ENCODE data around the gene WDR90.

The WDR90 gene

GRCh38 chr16:636206-637080 lies 12.7 kb upstream of the WDR90 start, which contains the start of gene METTL26:
METTL26 (minus strand) TSS chr16:636305; CDS start chr16:636290, 15 bp downstream.
- peak; percentile 96 for DNase-seq (ENCODE audit: low spot score)
- H3K4me3 ChIP-seq = peak within 1 kb of the TSS; percentile 82
- peak within 1 kb of the TSS; percentile 94 to 97 for H3K27ac ChIP-seq
- TF ChIP-seq CTCF (IDR thresholded peaks at IDR 0.05) = no peak

- no peak for DNase-seq (ENCODE audit: low spot score)
- Histone ChIP-seq H3K27ac (peak overlapping the region; percentile 94 to 97), H3K4me3 (peak overlapping the region; percentile 82)
- no peak for TF ChIP-seq CTCF (IDR thresholded peaks at IDR 0.05)
These were observed 11.8 kb upstream of the WDR90 start for GRCh38 chr16:637081-638018.

GRCh38 chr16:638034-638543 lies 11.1 kb upstream of the WDR90 start:
- DNase-seq (ENCODE audit: low spot score) = no peak
- H3K27ac ChIP-seq = no peak overlapping the region
- TF ChIP-seq CTCF (IDR thresholded peaks at IDR 0.05) = no peak
- no peak overlapping the region for H3K4me3 ChIP-seq

- no peak for TF ChIP-seq CTCF (IDR thresholded peaks at IDR 0.05)
- no peak overlapping the region for H3K4me3 ChIP-seq
- no peak overlapping the region for H3K27ac ChIP-seq
- no peak for DNase-seq (ENCODE audit: low spot score)
These were observed 10.3 kb upstream of the WDR90 start for GRCh38 chr16:638836-639235.

GRCh38 chr16:640614-641013 lies 8.6 kb upstream of the WDR90 start:
- no peak for DNase-seq (ENCODE audit: low spot score)
- TF ChIP-seq CTCF (IDR thresholded peaks at IDR 0.05) = no peak
- H3K27ac ChIP-seq = no peak overlapping the region
- H3K4me3 ChIP-seq = peak overlapping the region; percentile 98

GRCh38 chr16:641326-642188 lies 7.6 kb upstream of the WDR90 start, which contains the start of gene MCRIP2:
MCRIP2 (plus strand) TSS chr16:641828; CDS start chr16:641992, 164 bp downstream.
- H3K27ac ChIP-seq = peak within 1 kb of the TSS; percentile 73 to 93
- H3K4me3 ChIP-seq = peak within 1 kb of the TSS; percentile 98
- TF ChIP-seq CTCF (IDR thresholded peaks at IDR 0.05) = no peak
- peak; percentile 88 for DNase-seq (ENCODE audit: low spot score)

Measured in coronary artery (tissue), 2 donors.